ENCODE measurements around the gene CCDC112. TPM values are rescaled to one million over a fixed set of nuclear protein-coding genes. Genes with fewer than 3 reads are reported as not detected.

The CCDC112 gene
- total and polyA plus RNA-seq, 8 donors = 5.2 to 70.1 (median 6.8) TPM

DNA sequence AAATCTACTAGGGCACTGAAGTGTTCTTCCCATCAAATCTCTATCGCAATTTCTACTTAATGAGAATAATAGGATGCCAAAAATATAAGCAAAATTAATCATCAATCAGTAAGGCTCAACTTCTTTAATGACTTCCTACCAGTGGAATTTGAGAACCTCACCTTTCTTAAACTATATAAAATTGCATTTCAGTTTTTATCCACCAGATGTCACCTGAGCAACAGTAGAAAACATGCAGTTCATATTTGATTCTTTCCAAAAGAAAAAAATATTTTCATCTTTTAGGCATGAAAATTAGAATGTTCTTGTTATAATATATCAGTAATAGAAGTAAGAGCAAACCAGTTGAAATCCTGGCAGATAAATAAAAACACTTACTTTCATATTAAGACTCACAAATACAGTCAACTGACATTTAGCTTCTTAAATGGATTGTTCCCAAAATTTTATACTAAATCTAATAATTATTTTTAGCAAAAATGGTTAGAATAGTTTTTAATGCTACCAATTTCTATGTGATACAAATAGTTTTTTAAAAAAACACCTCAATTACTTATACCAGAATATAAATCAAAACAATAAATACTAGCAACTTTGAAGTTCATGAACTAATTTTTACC, 13.4 kb upstream of the CCDC112 start:
- TF ChIP-seq POLR2A (IDR thresholded peaks at IDR 0.05) (no peak), CTCF (IDR thresholded peaks at IDR 0.05) (peak in 5 of 7 experiments; percentile 38 to 69 (median 66))
- H3K36me3 ChIP-seq = no peaks in the 10 kb centered on the region
- H3K27ac ChIP-seq = no peak overlapping the region
- no peak overlapping the region for H3K4me3 ChIP-seq
- peak in 1 of 2 donors; percentile 63 for DNase-seq
- H3K9me3 ChIP-seq = no peaks in the 10 kb centered on the region
- no peaks in the 10 kb centered on the region for H3K27me3 ChIP-seq
- no peaks in the 10 kb centered on the region for H3K4me1 ChIP-seq
- 6 to 12% (median 10%) methylated on average over 1 of the region's 1 CpG for WGBS, 5 donors
- intact Hi-C loops (cut with DNase I; ENCODE audit: low total_unique reads) = loop anchor here (5.0 kb wide), 1 partner anchor 277 kb away; no protein-coding TSS in a partner anchor

- intact Hi-C loops (cut with DNase I; ENCODE audit: low total_unique reads) = no loop called here
- Histone ChIP-seq H3K27me3 (no peaks in the 10 kb centered on the region), H3K9me3 (no peaks in the 10 kb centered on the region), H3K36me3 (no peaks in the 10 kb centered on the region), H3K27ac (no peak overlapping the region), H3K4me3 (no peak overlapping the region), H3K4me1 (no peaks in the 10 kb centered on the region)
- TF ChIP-seq CTCF (IDR thresholded peaks at IDR 0.05) (no peak), POLR2A (IDR thresholded peaks at IDR 0.05) (no peak), EP300 (IDR thresholded peaks at IDR 0.05) (no peak), POLR2AphosphoS5 (IDR thresholded peaks at IDR 0.05) (no peak)
- no peak for DNase-seq
Measured at GRCh38 chr5:115308815-115309214, 12.4 kb upstream of the CCDC112 start.

- peak in 2 of 3 donors; percentile 41 to 66 for TF ChIP-seq POLR2AphosphoS5 (IDR thresholded peaks at IDR 0.05)
- TF ChIP-seq POLR2A (IDR thresholded peaks at IDR 0.05) = no peak
- TF ChIP-seq CTCF (IDR thresholded peaks at IDR 0.05) = no peak
- Histone ChIP-seq H3K9me3 (no peaks in the 10 kb centered on the region), H3K27ac (no peak overlapping the region), H3K27me3 (no peaks in the 10 kb centered on the region), H3K36me3 (no peaks in the 10 kb centered on the region), H3K4me1 (no peaks in the 10 kb centered on the region), H3K4me3 (no peak overlapping the region)
- intact Hi-C loops (cut with DNase I; ENCODE audit: low total_unique reads) = no loop called here
- WGBS, 5 donors = 34 to 63% (median 42%) methylated on average over 1 of the region's 1 CpG
- peak; percentile 61 to 77 for DNase-seq
Measured at GRCh38 chr5:115306011-115306536, 9.6 kb upstream of the CCDC112 start.

GRCh38 chr5:115304496-115304895, 8.0 kb upstream of the CCDC112 start:
- no peak for TF ChIP-seq EP300 (IDR thresholded peaks at IDR 0.05)
- TF ChIP-seq POLR2A (IDR thresholded peaks at IDR 0.05) = no peak
- TF ChIP-seq CTCF (IDR thresholded peaks at IDR 0.05) = no peak
- no peak for TF ChIP-seq POLR2AphosphoS5 (IDR thresholded peaks at IDR 0.05)
- Histone ChIP-seq H3K9me3 (no peaks in the 10 kb centered on the region), H3K4me1 (no peaks in the 10 kb centered on the region), H3K27me3 (no peaks in the 10 kb centered on the region), H3K27ac (no peak overlapping the region), H3K4me3 (no peak overlapping the region), H3K36me3 (no peaks in the 10 kb centered on the region)
- DNase-seq = no peak
- WGBS, 5 donors = 97 to 100% (median 97%) methylated on average over 1 of the region's 1 CpG
- intact Hi-C loops (cut with DNase I; ENCODE audit: low total_unique reads) = no loop called here
